HepG2 (cell line): Measurements from ENCODE around the gene AGER. TPM values are rescaled to one million over a fixed set of nuclear protein-coding genes. Genes with fewer than 3 reads are reported as not detected.

Experiments used
- ATAC-seq: fragments of 200-7000 bp; cut with Tn5 transposase; 3 replicates; pipeline ENCODE4 v1.9.1; 2020; ENCODE audit warnings: mild to moderate bottlenecking, moderate library complexity
- BruUV-seq: library from RNA; stranded (reverse); fragments of 400-500 nt; replicated peaks from 2 replicates; lab custom pipeline; 2021; lab: Mats Ljungman, UMichigan
- CTCF ChIA-PET: fragments of 300-600 bp; formaldehyde crosslinking; extraction: SDS; loops from one replicate; lab custom pipeline; 2021; ENCODE audit warnings: low total read pairs, inconsistent platforms, low intra/inter-chr PET ratio; lab: Yijun Ruan, JAX
- POLR2A ChIA-PET: fragments of 350-600 bp; sonication (Branson Sonifier 250); formaldehyde crosslinking; loops from one replicate; lab custom pipeline; 2020; ENCODE audit warnings: antibody characterized with exemption, inconsistent platforms; lab: Yijun Ruan, JAX
- DNase-seq: peaks from one replicate; pipeline ENCODE4 v3.0.0-alpha.2; 2015; ENCODE audit warnings: low spot score
- FAIRE-seq: peaks from 3 replicates; lab custom pipeline; 2011; peaks lifted over from hg19 to GRCh38; lab: Jason Lieb, UNC
- H2AFZ ChIP-seq: one replicate; pipeline ENCODE4 v1.6.1; 2011; ENCODE audit warnings: low read length, inconsistent platforms
- H3K27ac ChIP-seq: fragments of 300-600 bp; 3 replicates; pipeline ENCODE4 v1.8.0; 2011; ENCODE audit warnings: mixed run types, mild to moderate bottlenecking, mixed read lengths, low read length, inconsistent platforms; ENCODE audit not compliant: insufficient read depth; ENCODE audit errors: extremely low read length
- H3K27me3 ChIP-seq, 2 experiments: fragments of 200-600 bp in 1 of 2; 2 replicates in 1 of 2; 3 replicates in 1 of 2; pipeline versions ENCODE4 v1.6.0 to v1.8.0; 2011; ENCODE audit warnings: low read length in 2 of 2, mild to moderate bottlenecking in 2 of 2, moderate library complexity in 2 of 2, inconsistent platforms in 1 of 2; ENCODE audit not compliant: insufficient read depth in 2 of 2, control insufficient read depth in 1 of 2
- H3K36me3 ChIP-seq, 2 experiments: fragments of 200-600 bp in 1 of 2; replicated peaks in 1 of 2; 2 replicates in 1 of 2; 3 replicates in 1 of 2; pipeline versions ENCODE4 v1.5.1 to v1.8.0; 2011; ENCODE audit warnings: low read length in 2 of 2, inconsistent platforms in 1 of 2; ENCODE audit not compliant: insufficient read depth in 2 of 2, control insufficient read depth in 1 of 2
- H3K4me1 ChIP-seq: 2 replicates; pipeline ENCODE4 v1.5.1; 2012; ENCODE audit warnings: low read length, inconsistent platforms; ENCODE audit not compliant: insufficient read depth
- H3K4me2 ChIP-seq: 2 replicates; pipeline ENCODE4 v1.6.0; 2011; ENCODE audit warnings: low read depth, low read length, inconsistent platforms
- H3K4me3 ChIP-seq, 3 experiments: fragments of 200-600 bp in 1 of 3; sonication (generic), shearing (Covaris generic) in 1 of 3; replicated peaks in 1 of 3; 2 replicates each; pipeline ENCODE4 v1.5.1; 2011 to 2016; ENCODE audit warnings: low read length in 3 of 3, inconsistent platforms in 2 of 3, low read depth in 2 of 3, mild to moderate bottlenecking in 2 of 3, control low read depth in 1 of 3, mixed read lengths in 1 of 3; ENCODE audit not compliant: insufficient read depth in 1 of 3
- H3K79me2 ChIP-seq: one replicate; pipeline ENCODE4 v1.6.1; 2011; ENCODE audit warnings: low read length, inconsistent platforms; ENCODE audit not compliant: insufficient read depth
- H3K9ac ChIP-seq: 2 replicates; pipeline ENCODE4 v1.6.0; 2011; ENCODE audit warnings: mild to moderate bottlenecking, low read depth, low read length, inconsistent platforms; ENCODE audit not compliant: insufficient read depth
- H3K9me3 ChIP-seq: 2 replicates; pipeline ENCODE4 v1.5.1; 2012; ENCODE audit warnings: mild to moderate bottlenecking, low read length
- H4K20me1 ChIP-seq: 2 replicates; pipeline ENCODE4 v1.6.0; 2011; ENCODE audit warnings: inconsistent platforms, mild to moderate bottlenecking, low read length, moderate library complexity; ENCODE audit not compliant: insufficient read depth
- CSRNP1 ChIP-seq: sonication (generic); formaldehyde crosslinking; IDR thresholded peaks from 2 replicates; pipeline ENCODE4 v1.8.1; 2023; ENCODE audit warnings: mild to moderate bottlenecking, missing genetic modification reagents
- NFAT5 ChIP-seq: sonication (generic); formaldehyde crosslinking; IDR thresholded peaks from 2 replicates; pipeline ENCODE4 v1.4.0; 2020; ENCODE audit warnings: missing genetic modification reagents
- PRDM10 ChIP-seq: sonication (generic); formaldehyde crosslinking; IDR thresholded peaks from 2 replicates; pipeline ENCODE4 v1.4.0; 2020; ENCODE audit warnings: low read depth, missing genetic modification reagents
- SKI ChIP-seq: fragments of 450-650 bp; IDR thresholded peaks from one replicate; pipeline ENCODE4 v1.6.1; 2018; ENCODE audit warnings: mild to moderate bottlenecking; ENCODE audit not compliant: partially characterized antibody
- SRF ChIP-seq: IDR thresholded peaks from 2 replicates; pipeline ENCODE4 v1.6.1; 2011; ENCODE audit warnings: mild to moderate bottlenecking, low read depth, low read length, moderate library complexity
- TCF7L2 ChIP-seq: IDR thresholded peaks from 2 replicates; pipeline ENCODE4 v1.6.1; 2011; ENCODE audit warnings: mild to moderate bottlenecking, low read depth, low read length, moderate library complexity
- TEAD3 ChIP-seq: optimal IDR thresholded peaks from 2 replicates; pipeline ENCODE3; 2016; ENCODE audit warnings: borderline replicate concordance
- ZBTB14 ChIP-seq: sonication (generic); formaldehyde crosslinking; IDR thresholded peaks from 2 replicates; pipeline ENCODE4 v1.4.0; 2020; ENCODE audit warnings: missing genetic modification reagents
- ZNF546 ChIP-seq: sonication (generic); formaldehyde crosslinking; conservative IDR thresholded peaks from 2 replicates; pipeline ENCODE4 v1.8.1; 2023; ENCODE audit warnings: mild to moderate bottlenecking, missing genetic modification reagents
- ZNF639 ChIP-seq: conservative IDR thresholded peaks from 2 replicates; pipeline ENCODE4 v1.6.1; 2018; ENCODE audit warnings: missing genetic modification reagents
- ZNF792 ChIP-seq: IDR thresholded peaks from 2 replicates; pipeline ENCODE4 v1.6.1; 2016
- WGBS: methylation state at CpG from one replicate; pipeline ENCODE4 v1.1.6; 2017; ENCODE audit warnings: low lambda C conversion rate; 5-methylcytosine and 5-hydroxymethylcytosine counted together
- in situ Hi-C: cut with HindIII; loops from 2 replicates; pipeline ENCODE4 v1.10.0; 2017; ENCODE audit warnings: low pct_unique_long_range_greater_than_20kb; ENCODE audit not compliant: extremely low pct_ligation_motif_present
- intact Hi-C: fragments of 100-400 bp; cut with micrococcal nuclease; formaldehyde crosslinking; loops from one replicate; pipeline ENCODE4 v1.10.0; 2022; ENCODE audit not compliant: unreplicated experiment
- polyA plus RNA-seq, 8 experiments: library from polyadenylated mRNA; depleted of rRNA in 3 of 8; stranded (reverse) in 7 of 8; unstranded in 1 of 8; fragments of >200 nt; fragmentation: Illumina TruSeq in 4 of 8; extraction: Trizol in 4 of 8; gene quantifications; 2 replicates each; pipeline versions ENCODE4 v1.2.1 to v1.2.3, GENCODE V29; 2011 to 2016; ENCODE audit warnings: low read depth in 4 of 8, missing spikeins in 1 of 8, mixed read lengths in 1 of 8; ENCODE audit not compliant: insufficient read depth in 1 of 8
- total RNA-seq, 5 experiments: library from RNA; depleted of rRNA; stranded (reverse); fragments of >200 nt; fragmentation: Illumina TruSeq; extraction: Trizol; gene quantifications; 2 replicates each; pipeline ENCODE4 v1.2.3, GENCODE V29; 2016; ENCODE audit warnings: low read depth in 1 of 5

The AGER gene
- total and polyA plus RNA-seq, 2 of the 13 experiments (the other 11 are each of a cell fraction or from before 2014, with no cell fraction given), result 1.9 to 5.1 TPM

- Histone ChIP-seq H3K9me3 (no peaks in the 10 kb centered on the region), H3K79me2 (peaks cover 9% of the 10 kb centered on the region), H4K20me1 (no peaks in the 10 kb centered on the region), H3K36me3 (no peaks in the 10 kb centered on the region), H2AFZ (no peak overlapping the region), H3K9ac (no peak overlapping the region), H3K4me2 (no peak overlapping the region), H3K27ac (no peak overlapping the region), H3K27me3 (peaks cover 1 to 6% of the 10 kb centered on the region in 2 experiments; a peak in 2 of 5 replicates), H3K4me3 (no peak overlapping the region), H3K4me1 (peaks cover 23% of the 10 kb centered on the region)
- ChIA-PET POLR2A (no interaction called here), CTCF (no interaction called here)
- WGBS, result 44% methylated on average over 4 of the region's 4 CpGs
- BruUV-seq, result no TSS peak
- no peak for DNase-seq
- ATAC-seq, result no peak
- in situ Hi-C loops, result no loop called here
- no peak for FAIRE-seq
- intact Hi-C loops, result no loop called here
- TF ChIP-seq ZNF639 (no peak), SKI (no peak), PRDM10 (CRISPR knock-in tag) (no peak), ZBTB14 (no peak), TCF7L2 (no peak), ZNF792 (no peak), CSRNP1 (CRISPR knock-in tag) (no peak), ZNF546 (CRISPR knock-in tag) (no peak), SRF (no peak), NFAT5 (CRISPR knock-in tag) (no peak), TEAD3 (CRISPR knock-in tag) (no peak)
These were observed 50.3 kb downstream of the AGER start for GRCh38 chr6:32133786-32134185.
